HG02870 (cell line): Measurements from ENCODE around the gene MLANA.

Experiments used
- ATAC-seq: cut with Tn5 transposase; IDR thresholded peaks from one replicate; pipeline ENCODE4 v1.9.1; 2021; ENCODE audit warnings: mild to moderate bottlenecking, moderate library complexity; ENCODE audit not compliant: unreplicated experiment

Gene MLANA

DNA sequence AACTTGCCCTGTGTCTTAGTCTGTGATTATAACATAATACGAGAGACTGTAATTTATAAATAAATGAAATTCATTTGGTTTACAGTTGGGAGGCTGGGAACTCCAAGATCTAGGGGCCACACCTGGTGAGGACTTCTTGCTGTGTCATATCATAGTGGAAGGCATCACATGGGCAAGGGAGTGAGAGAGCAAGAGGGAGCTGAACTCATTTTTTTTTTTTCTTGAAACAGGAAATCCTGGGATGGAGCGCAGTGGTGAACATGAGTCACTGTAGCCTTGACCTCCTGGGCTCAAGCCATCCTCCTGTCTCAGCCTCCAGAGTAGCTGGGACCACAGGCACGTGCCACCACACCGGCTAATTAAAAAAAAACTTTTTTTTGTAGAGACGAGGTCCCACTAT, 7.2 kb downstream of the MLANA start:
- no peak for ATAC-seq

DNA sequence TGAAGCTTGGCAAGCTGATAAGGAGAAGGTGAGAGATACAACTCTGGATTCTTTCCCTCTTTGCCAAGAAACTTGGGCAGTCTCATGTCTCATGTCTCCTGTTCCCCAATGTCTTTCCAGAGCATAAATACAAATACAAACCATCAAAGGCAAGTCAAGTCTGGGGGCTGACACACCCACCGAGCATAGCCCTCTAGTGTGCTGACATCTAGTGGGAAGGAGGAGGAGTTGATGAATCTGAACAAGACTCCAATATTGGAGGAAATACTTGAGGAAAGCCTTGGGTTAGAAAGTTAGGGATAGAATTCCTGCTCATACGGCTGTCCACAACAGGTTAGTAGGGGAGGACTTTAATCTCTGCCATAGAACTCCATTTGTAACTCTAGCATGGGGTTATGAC, 8.6 kb downstream of the MLANA start:
- no peak for ATAC-seq

DNA sequence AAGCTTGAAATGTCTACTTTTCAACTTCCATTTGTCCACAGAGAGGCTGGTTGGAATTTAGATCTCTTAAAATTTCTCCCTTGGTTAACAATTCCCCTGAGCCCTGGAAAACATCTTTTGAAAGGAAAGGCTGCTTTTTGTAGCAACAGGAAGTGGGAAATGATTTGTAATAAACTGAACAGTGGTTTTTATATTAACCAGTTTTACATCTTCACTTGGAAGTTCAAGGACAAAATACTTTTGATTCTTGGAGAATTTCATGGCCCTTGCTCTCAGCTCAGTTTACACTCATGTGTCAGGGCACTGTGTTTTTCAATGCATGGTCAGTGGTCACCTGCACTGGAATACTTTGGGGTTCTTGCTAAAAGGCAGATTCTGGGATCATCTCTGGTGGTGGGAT, 9.9 kb downstream of the MLANA start:
- no peak for ATAC-seq

DNA sequence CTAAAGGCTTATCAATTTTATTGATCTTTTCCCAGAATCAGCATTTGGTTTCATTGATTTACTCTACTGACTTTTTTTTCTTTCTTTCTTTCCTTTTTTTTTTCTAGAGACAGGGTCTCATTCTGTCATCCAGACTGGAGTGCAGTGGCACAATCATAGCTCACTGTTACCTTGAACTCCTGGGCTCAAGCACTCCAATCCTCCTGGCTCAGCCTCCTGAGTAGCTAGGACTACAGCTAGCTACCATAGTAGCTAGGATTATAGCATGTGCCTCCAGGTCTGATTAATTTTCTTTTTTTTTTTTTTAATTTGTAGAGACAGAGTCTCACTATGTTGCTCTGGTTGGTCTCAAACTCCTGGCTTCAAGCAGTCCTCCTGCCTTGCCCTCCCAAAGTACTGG, 11.7 kb downstream of the MLANA start:
- ATAC-seq, result no peak

- no peak for ATAC-seq
These were observed 18.2 kb downstream of the MLANA start for GRCh38 chr9:5908918-5909317.

- ATAC-seq, result no peak
These were observed 19.3 kb downstream of the MLANA start for GRCh38 chr9:5909976-5910375.

- no peak for ATAC-seq
These were observed 19.8 kb downstream of the MLANA start for GRCh38 chr9:5910413-5911057.

- ATAC-seq, result no peak
These were observed 24.7 kb downstream of the MLANA start for GRCh38 chr9:5915438-5915837.

GRCh38 chr9:5917273-5917672, 26.6 kb downstream of the MLANA start:
- no peak for ATAC-seq

DNA sequence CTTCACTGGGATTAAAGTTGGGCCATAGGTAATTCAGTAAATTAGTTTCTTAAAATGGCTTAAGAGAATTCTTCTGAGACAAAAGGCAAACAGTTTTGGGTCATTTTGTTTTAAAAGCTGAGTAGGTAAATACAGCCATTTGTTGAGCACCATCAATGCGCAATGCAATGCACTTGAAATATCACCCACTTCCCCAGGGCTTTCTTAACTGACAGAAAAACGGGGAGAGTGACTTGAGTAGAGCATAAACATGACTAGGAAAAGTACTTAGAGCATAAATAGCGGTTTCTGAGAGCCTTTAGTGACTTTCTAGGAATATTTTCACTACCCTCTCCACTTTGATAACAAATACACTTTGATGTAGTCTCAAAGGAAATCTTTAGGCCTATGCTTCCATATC, 27.2 kb downstream of the MLANA start:
- ATAC-seq, result no peak

GRCh38 chr9:5918460-5918859, 27.8 kb downstream of the MLANA start:
- no peak for ATAC-seq

DNA sequence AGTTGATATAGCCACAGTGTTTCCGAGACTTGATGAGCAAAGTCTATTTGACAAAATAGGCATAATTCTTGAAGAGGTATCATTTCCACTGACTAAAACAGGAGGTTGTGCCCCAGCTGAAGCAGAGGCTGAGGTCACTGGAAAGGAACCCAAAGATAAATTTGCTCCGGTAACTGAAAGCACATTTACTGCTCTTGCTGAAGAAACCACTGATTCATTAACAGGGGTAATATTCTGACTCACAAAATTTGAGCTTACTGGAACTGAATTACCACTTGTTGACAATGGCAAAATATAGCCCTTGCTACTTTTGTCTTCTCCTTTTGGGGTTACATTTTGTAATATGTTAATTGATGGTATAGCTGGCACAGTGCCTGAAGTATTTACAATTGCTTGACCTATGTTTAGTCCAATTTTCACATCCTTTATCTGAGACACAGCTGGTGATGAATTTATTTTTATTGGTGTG, 30.2 kb downstream of the MLANA start:
- ATAC-seq, result peak; percentile 94

DNA sequence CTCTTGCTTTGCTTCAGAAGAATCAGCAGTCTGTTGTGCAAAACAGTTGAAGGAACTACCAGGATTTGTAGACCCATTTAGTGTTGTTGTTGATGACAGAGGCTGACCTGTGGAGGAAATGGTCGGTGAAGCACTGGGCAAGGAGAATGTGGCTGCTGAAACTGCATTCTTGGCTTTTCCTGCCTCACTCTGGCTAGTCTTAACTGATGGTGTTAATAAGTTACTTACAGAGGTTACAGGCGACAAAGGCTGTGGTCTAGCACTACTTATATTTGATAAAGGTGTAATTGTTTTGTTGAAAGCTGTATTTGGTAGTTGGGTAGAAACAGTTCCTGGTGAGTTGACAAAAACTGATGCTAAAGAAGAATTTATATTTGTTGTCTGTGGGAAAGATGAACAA, 31.5 kb downstream of the MLANA start:
- ATAC-seq, result no peak

GRCh38 chr9:5931657-5932056, 41.0 kb downstream of the MLANA start:
- no peak for ATAC-seq

DNA sequence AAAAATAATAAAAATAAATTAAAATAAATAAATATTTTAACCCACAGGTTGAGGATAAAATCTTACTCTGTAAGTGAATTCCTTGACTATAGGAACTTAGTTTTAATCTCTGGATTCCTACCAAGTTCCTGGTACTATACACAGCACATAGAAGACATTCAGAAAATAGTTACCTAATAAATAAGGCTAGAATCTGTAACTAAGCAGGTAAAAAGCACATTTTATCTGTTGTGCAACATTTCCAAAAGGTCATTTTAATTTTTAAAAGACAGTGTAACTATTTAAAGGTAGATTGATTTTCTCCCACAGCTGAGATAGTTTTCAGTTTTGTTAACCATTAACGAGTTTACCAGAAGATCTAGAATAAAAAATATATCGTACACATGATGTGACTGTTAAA, 47.8 kb downstream of the MLANA start:
- ATAC-seq, result no peak

- no peak for ATAC-seq
These were observed 48.8 kb downstream of the MLANA start for GRCh38 chr9:5939530-5939929.

DNA sequence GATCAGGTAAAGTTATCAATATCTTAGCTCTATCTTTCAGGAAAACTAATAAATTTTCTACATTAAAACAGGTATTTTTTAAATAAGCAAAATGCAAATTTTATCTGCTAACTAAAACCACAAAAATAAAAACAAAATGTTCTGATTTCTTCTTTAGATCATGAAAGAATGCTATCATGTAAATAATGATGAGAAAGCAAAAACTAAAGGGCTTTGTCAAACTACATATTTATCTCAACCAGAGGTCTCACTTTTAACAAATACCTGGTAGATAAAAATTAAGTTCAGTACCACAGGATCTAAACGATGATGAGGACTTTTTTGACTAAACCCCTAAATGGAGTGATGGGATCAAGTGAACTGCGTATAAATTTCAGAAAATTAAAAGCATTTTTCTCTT, 50.5 kb downstream of the MLANA start:
- ATAC-seq, result no peak

GRCh38 chr9:5945112-5945511, 54.4 kb downstream of the MLANA start:
- ATAC-seq, result no peak

- no peak for ATAC-seq
These were observed 57.2 kb downstream of the MLANA start for GRCh38 chr9:5947912-5948311.

DNA sequence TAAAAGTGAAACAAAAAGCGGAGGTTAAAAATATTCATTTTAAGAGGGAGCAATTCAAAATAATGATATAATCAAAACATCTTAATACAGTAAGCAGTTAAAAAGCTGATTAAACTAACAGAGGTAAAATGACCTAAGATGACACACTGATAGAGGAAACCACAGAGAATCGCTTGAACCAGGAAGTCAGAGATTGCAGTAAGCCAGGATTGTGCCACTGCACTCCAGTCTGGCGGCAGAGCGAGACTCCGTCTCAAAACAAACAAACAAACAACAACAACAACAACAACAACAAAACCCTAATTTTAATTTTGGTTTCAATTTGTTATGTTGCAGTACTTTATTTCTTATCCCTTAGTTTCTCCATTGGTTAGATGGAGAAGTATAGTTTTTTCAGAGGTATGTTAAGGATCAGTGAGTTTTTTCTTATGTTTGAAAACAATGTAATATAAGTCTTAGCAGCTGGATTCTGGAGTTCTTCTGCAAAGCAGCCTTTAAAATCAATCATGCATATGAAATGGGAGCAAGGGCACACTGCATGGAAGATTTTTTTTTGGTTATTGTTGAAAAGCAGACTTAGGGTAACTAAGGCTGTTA, 58.5 kb downstream of the MLANA start:
- ATAC-seq, result peak; percentile 63

- ATAC-seq, result no peak
These were observed 59.6 kb downstream of the MLANA start for GRCh38 chr9:5950261-5950660.

- ATAC-seq, result no peak
These were observed 61.1 kb downstream of the MLANA start for GRCh38 chr9:5951686-5952211.
